HepG2 (cell line): Measurements from ENCODE around the gene TMEM156. TPM values are rescaled to one million over a fixed set of nuclear protein-coding genes. Genes with fewer than 3 reads are reported as not detected.

ENCODE experiments used
- ATAC-seq: fragments of 200-7000 bp; cut with Tn5 transposase; 3 replicates; pipeline ENCODE4 v1.9.1; 2020; ENCODE audit warnings: mild to moderate bottlenecking, moderate library complexity
- BruUV-seq: library from RNA; stranded (reverse); fragments of 400-500 nt; replicated peaks from 2 replicates; lab custom pipeline; 2021; lab: Mats Ljungman, UMichigan
- CTCF ChIA-PET: fragments of 300-600 bp; formaldehyde crosslinking; extraction: SDS; loops from one replicate; lab custom pipeline; 2021; ENCODE audit warnings: low total read pairs, inconsistent platforms, low intra/inter-chr PET ratio; lab: Yijun Ruan, JAX
- POLR2A ChIA-PET: fragments of 350-600 bp; sonication (Branson Sonifier 250); formaldehyde crosslinking; loops from one replicate; lab custom pipeline; 2020; ENCODE audit warnings: antibody characterized with exemption, inconsistent platforms; lab: Yijun Ruan, JAX
- DNase-seq: peaks from one replicate; pipeline ENCODE4 v3.0.0-alpha.2; 2015; ENCODE audit warnings: low spot score
- FAIRE-seq: peaks from 3 replicates; lab custom pipeline; 2011; peaks lifted over from hg19 to GRCh38; lab: Jason Lieb, UNC
- H2AFZ ChIP-seq: one replicate; pipeline ENCODE4 v1.6.1; 2011; ENCODE audit warnings: low read length, inconsistent platforms
- H3K27ac ChIP-seq: fragments of 300-600 bp; 3 replicates; pipeline ENCODE4 v1.8.0; 2011; ENCODE audit warnings: mixed run types, mild to moderate bottlenecking, mixed read lengths, low read length, inconsistent platforms; ENCODE audit not compliant: insufficient read depth; ENCODE audit errors: extremely low read length
- H3K27me3 ChIP-seq, 2 experiments: fragments of 200-600 bp in 1 of 2; 2 replicates in 1 of 2; 3 replicates in 1 of 2; pipeline versions ENCODE4 v1.6.0 to v1.8.0; 2011; ENCODE audit warnings: low read length in 2 of 2, mild to moderate bottlenecking in 2 of 2, moderate library complexity in 2 of 2, inconsistent platforms in 1 of 2; ENCODE audit not compliant: insufficient read depth in 2 of 2, control insufficient read depth in 1 of 2
- H3K36me3 ChIP-seq, 2 experiments: fragments of 200-600 bp in 1 of 2; replicated peaks in 1 of 2; 2 replicates in 1 of 2; 3 replicates in 1 of 2; pipeline versions ENCODE4 v1.5.1 to v1.8.0; 2011; ENCODE audit warnings: low read length in 2 of 2, inconsistent platforms in 1 of 2; ENCODE audit not compliant: insufficient read depth in 2 of 2, control insufficient read depth in 1 of 2
- H3K4me1 ChIP-seq: 2 replicates; pipeline ENCODE4 v1.5.1; 2012; ENCODE audit warnings: low read length, inconsistent platforms; ENCODE audit not compliant: insufficient read depth
- H3K4me2 ChIP-seq: 2 replicates; pipeline ENCODE4 v1.6.0; 2011; ENCODE audit warnings: low read depth, low read length, inconsistent platforms
- H3K4me3 ChIP-seq, 3 experiments: fragments of 200-600 bp in 1 of 3; sonication (generic), shearing (Covaris generic) in 1 of 3; replicated peaks in 1 of 3; 2 replicates each; pipeline ENCODE4 v1.5.1; 2011 to 2016; ENCODE audit warnings: low read length in 3 of 3, inconsistent platforms in 2 of 3, low read depth in 2 of 3, mild to moderate bottlenecking in 2 of 3, control low read depth in 1 of 3, mixed read lengths in 1 of 3; ENCODE audit not compliant: insufficient read depth in 1 of 3
- H3K79me2 ChIP-seq: one replicate; pipeline ENCODE4 v1.6.1; 2011; ENCODE audit warnings: low read length, inconsistent platforms; ENCODE audit not compliant: insufficient read depth
- H3K9ac ChIP-seq: 2 replicates; pipeline ENCODE4 v1.6.0; 2011; ENCODE audit warnings: mild to moderate bottlenecking, low read depth, low read length, inconsistent platforms; ENCODE audit not compliant: insufficient read depth
- H3K9me3 ChIP-seq: 2 replicates; pipeline ENCODE4 v1.5.1; 2012; ENCODE audit warnings: mild to moderate bottlenecking, low read length
- H4K20me1 ChIP-seq: 2 replicates; pipeline ENCODE4 v1.6.0; 2011; ENCODE audit warnings: inconsistent platforms, mild to moderate bottlenecking, low read length, moderate library complexity; ENCODE audit not compliant: insufficient read depth
- CHD2 ChIP-seq: IDR thresholded peaks from 2 replicates; pipeline ENCODE4 v1.6.1; 2011; ENCODE audit warnings: low read depth, low read length, improper control_type of control experiment
- MAZ ChIP-seq, 2 experiments: sonication (generic) in 1 of 2; formaldehyde crosslinking in 1 of 2; IDR thresholded peaks; 2 replicates each; pipeline versions ENCODE4 v1.5.0 to v1.6.1; 2012 to 2020; ENCODE audit warnings: low read depth in 2 of 2, mild to moderate bottlenecking in 2 of 2, borderline replicate concordance in 1 of 2, improper control_type of control experiment in 1 of 2, low read length in 1 of 2, missing genetic modification reagents in 1 of 2, moderate library complexity in 1 of 2
- MLLT10 ChIP-seq: sonication (generic); formaldehyde crosslinking; IDR thresholded peaks from 2 replicates; pipeline ENCODE4 v1.4.0; 2020; ENCODE audit warnings: missing genetic modification reagents
- POLR2G ChIP-seq: fragments of 200-400 bp; formaldehyde crosslinking; IDR thresholded peaks from 2 replicates; pipeline ENCODE4 v1.6.1; 2018; ENCODE audit warnings: mild to moderate bottlenecking, low read depth, low read length, moderate library complexity
- ZNF510 ChIP-seq: sonication (generic); formaldehyde crosslinking; IDR thresholded peaks from 2 replicates; pipeline ENCODE4 v1.4.0; 2020; ENCODE audit warnings: low read depth, mild to moderate bottlenecking, missing genetic modification reagents
- WGBS: methylation state at CpG from one replicate; pipeline ENCODE4 v1.1.6; 2017; ENCODE audit warnings: low lambda C conversion rate; 5-methylcytosine and 5-hydroxymethylcytosine counted together
- in situ Hi-C: cut with HindIII; loops from 2 replicates; pipeline ENCODE4 v1.10.0; 2017; ENCODE audit warnings: low pct_unique_long_range_greater_than_20kb; ENCODE audit not compliant: extremely low pct_ligation_motif_present
- intact Hi-C: fragments of 100-400 bp; cut with micrococcal nuclease; formaldehyde crosslinking; loops from one replicate; pipeline ENCODE4 v1.10.0; 2022; ENCODE audit not compliant: unreplicated experiment
- polyA plus RNA-seq, 8 experiments: library from polyadenylated mRNA; depleted of rRNA in 3 of 8; stranded (reverse) in 7 of 8; unstranded in 1 of 8; fragments of >200 nt; fragmentation: Illumina TruSeq in 4 of 8; extraction: Trizol in 4 of 8; gene quantifications; 2 replicates each; pipeline versions ENCODE4 v1.2.1 to v1.2.3, GENCODE V29; 2011 to 2016; ENCODE audit warnings: low read depth in 4 of 8, missing spikeins in 1 of 8, mixed read lengths in 1 of 8; ENCODE audit not compliant: insufficient read depth in 1 of 8
- total RNA-seq, 5 experiments: library from RNA; depleted of rRNA; stranded (reverse); fragments of >200 nt; fragmentation: Illumina TruSeq; extraction: Trizol; gene quantifications; 2 replicates each; pipeline ENCODE4 v1.2.3, GENCODE V29; 2016; ENCODE audit warnings: low read depth in 1 of 5
- TF ChIP-seq, protein P1 (sequence below): IDR thresholded peaks from 2 replicates; pipeline ENCODE4 v1.6.1; 2016; ENCODE audit warnings: missing genetic modification reagents, missing compliant biosample characterization
- TF ChIP-seq, protein P2 (sequence below): sonication (generic); formaldehyde crosslinking; IDR thresholded peaks from 2 replicates; pipeline ENCODE4 v1.4.0; 2020; ENCODE audit warnings: mild to moderate bottlenecking, low read depth, missing genetic modification reagents
- TF ChIP-seq, protein P3 (sequence below): sonication (generic); formaldehyde crosslinking; IDR thresholded peaks from one replicate; pipeline ENCODE4 v1.5.1; 2020; ENCODE audit warnings: mild to moderate bottlenecking, missing genetic modification reagents; ENCODE audit errors: not compliant biosample characterization
- TF ChIP-seq, protein P4 (sequence below): sonication (generic); formaldehyde crosslinking; IDR thresholded peaks from 2 replicates; pipeline ENCODE4 v1.5.1; 2020; ENCODE audit warnings: mild to moderate bottlenecking, missing genetic modification reagents, borderline replicate concordance

TMEM156 gene
- total and polyA plus RNA-seq, 2 of the 13 experiments (the other 11 are each of a cell fraction or from before 2014, with no cell fraction given): 1.6 TPM; not detected in 1

DNA sequence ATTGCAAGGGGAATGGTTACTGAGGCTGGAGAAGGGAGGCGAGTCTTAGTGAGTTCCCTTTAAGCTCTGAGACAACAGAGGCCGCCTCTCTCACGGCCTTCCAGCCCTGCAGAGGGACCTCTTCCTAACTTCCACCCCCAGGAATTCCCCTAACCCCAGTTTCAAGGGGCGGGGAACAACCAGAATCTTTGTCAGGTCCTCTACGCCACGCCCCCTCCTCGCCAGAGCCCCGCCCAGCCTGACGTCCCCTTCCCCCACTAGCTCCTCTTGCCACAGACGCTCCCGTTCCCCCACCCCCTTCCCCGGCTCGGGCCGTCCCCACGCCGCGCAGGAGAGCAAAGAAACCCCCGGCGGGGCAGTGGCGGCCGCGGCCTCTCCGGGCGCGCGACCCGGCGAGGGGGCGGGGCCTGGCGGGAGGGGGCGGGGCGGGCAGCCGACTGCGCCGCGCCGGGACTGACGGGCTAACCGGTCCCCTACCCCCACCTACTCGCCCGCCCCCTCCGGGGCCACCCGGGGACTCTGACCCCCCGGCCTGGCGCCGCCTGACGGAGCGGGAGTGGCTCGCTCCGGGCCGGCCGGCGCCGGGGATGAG lies 12.3 kb upstream of the TMEM156 start (continued):
- TF ChIP-seq MAZ (IDR thresholded peaks at IDR 0.05; ENCODE audit: borderline replicate concordance, low read depth, low read length) (peak; percentile 89; the same call in 1 of the 2 replicates), MAZ (CRISPR knock-in tag; IDR thresholded peaks at IDR 0.05; ENCODE audit: low read depth) (peak; percentile 84; the same call in 1 of the 2 replicates), MLLT10 (CRISPR knock-in tag) (no peak), ZNF510 (no peak)
- TF ChIP-seq, protein P1, sequence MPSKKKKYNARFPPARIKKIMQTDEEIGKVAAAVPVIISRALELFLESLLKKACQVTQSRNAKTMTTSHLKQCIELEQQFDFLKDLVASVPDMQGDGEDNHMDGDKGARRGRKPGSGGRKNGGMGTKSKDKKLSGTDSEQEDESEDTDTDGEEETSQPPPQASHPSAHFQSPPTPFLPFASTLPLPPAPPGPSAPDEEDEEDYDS (CRISPR knock-in tag): peak; percentile 61; the same call in 1 of the 2 replicates
- TF ChIP-seq, all 625 proteins: peak for 71

DNA sequence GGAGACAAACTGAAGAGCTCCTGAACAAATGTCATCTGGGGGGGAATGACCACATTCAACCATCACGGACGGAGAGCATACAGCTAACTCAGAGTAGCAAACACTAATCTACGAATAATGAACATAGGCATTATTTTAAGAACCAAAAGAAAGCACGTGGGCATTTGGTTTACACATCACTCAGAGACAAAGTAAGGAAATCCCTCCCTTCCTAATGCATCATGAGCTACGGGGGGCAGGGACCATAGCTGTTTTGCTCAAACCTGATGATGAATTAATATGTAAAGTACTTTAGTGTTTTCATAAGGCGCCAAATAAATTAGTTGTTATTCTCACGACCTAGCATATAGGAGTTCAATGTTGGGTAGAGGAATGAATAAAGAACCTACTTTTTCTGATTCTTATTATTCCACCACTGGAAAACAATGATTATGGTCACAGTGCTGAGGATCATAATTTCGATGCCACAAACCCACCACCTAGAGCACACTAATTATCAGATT lies 11.7 kb upstream of the TMEM156 start:
- peaks cover 57% of the 10 kb centered on the region for H3K4me1 ChIP-seq
- H3K27ac ChIP-seq: peak overlapping the region; percentile 82
- in situ Hi-C loops (no loop called here), intact Hi-C loops (loop anchor here (10.0 kb wide), 2 partner anchors 139 to 379 kb away; partner anchors contain the start of gene KLF3)
- H4K20me1 ChIP-seq: peaks cover 11% of the 10 kb centered on the region; the same call in 1 of the 2 replicates
- 1% methylated on average over 8 of the region's 8 CpGs for WGBS
- H3K36me3 ChIP-seq: no peaks in the 10 kb centered on the region
- no peak overlapping the region for H2AFZ ChIP-seq
- ChIA-PET POLR2A (interaction anchor here (0.5 to 5.9 kb wide), 18 partner anchors 8 to 910 kb away, joined by 3 to 27 read pairs (median 4); partner anchors contain the start of gene RFC1), CTCF (no interaction called here)
- no peaks in the 10 kb centered on the region; a peak in 1 of 5 replicates for H3K27me3 ChIP-seq
- H3K79me2 ChIP-seq: peaks cover 31% of the 10 kb centered on the region
- no peaks in the 10 kb centered on the region for H3K9me3 ChIP-seq
- TSS peak; percentile 95 for BruUV-seq
- H3K4me2 ChIP-seq: peak overlapping the region; percentile 73
- peak overlapping the region; percentile 84 for H3K9ac ChIP-seq
- H3K4me3 ChIP-seq: peak overlapping the region; percentile 60 to 79 (median 72)
- FAIRE-seq (no peak), DNase-seq (peak; percentile 24), ATAC-seq (peak; percentile 1; the same call in 1 of the 3 replicates)
- TF ChIP-seq, protein P2, sequence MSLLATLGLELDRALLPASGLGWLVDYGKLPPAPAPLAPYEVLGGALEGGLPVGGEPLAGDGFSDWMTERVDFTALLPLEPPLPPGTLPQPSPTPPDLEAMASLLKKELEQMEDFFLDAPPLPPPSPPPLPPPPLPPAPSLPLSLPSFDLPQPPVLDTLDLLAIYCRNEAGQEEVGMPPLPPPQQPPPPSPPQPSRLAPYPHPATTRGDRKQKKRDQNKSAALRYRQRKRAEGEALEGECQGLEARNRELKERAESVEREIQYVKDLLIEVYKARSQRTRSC (CRISPR knock-in tag): no peak
- no peak for TF ChIP-seq CHD2
- TF ChIP-seq, protein P3, sequence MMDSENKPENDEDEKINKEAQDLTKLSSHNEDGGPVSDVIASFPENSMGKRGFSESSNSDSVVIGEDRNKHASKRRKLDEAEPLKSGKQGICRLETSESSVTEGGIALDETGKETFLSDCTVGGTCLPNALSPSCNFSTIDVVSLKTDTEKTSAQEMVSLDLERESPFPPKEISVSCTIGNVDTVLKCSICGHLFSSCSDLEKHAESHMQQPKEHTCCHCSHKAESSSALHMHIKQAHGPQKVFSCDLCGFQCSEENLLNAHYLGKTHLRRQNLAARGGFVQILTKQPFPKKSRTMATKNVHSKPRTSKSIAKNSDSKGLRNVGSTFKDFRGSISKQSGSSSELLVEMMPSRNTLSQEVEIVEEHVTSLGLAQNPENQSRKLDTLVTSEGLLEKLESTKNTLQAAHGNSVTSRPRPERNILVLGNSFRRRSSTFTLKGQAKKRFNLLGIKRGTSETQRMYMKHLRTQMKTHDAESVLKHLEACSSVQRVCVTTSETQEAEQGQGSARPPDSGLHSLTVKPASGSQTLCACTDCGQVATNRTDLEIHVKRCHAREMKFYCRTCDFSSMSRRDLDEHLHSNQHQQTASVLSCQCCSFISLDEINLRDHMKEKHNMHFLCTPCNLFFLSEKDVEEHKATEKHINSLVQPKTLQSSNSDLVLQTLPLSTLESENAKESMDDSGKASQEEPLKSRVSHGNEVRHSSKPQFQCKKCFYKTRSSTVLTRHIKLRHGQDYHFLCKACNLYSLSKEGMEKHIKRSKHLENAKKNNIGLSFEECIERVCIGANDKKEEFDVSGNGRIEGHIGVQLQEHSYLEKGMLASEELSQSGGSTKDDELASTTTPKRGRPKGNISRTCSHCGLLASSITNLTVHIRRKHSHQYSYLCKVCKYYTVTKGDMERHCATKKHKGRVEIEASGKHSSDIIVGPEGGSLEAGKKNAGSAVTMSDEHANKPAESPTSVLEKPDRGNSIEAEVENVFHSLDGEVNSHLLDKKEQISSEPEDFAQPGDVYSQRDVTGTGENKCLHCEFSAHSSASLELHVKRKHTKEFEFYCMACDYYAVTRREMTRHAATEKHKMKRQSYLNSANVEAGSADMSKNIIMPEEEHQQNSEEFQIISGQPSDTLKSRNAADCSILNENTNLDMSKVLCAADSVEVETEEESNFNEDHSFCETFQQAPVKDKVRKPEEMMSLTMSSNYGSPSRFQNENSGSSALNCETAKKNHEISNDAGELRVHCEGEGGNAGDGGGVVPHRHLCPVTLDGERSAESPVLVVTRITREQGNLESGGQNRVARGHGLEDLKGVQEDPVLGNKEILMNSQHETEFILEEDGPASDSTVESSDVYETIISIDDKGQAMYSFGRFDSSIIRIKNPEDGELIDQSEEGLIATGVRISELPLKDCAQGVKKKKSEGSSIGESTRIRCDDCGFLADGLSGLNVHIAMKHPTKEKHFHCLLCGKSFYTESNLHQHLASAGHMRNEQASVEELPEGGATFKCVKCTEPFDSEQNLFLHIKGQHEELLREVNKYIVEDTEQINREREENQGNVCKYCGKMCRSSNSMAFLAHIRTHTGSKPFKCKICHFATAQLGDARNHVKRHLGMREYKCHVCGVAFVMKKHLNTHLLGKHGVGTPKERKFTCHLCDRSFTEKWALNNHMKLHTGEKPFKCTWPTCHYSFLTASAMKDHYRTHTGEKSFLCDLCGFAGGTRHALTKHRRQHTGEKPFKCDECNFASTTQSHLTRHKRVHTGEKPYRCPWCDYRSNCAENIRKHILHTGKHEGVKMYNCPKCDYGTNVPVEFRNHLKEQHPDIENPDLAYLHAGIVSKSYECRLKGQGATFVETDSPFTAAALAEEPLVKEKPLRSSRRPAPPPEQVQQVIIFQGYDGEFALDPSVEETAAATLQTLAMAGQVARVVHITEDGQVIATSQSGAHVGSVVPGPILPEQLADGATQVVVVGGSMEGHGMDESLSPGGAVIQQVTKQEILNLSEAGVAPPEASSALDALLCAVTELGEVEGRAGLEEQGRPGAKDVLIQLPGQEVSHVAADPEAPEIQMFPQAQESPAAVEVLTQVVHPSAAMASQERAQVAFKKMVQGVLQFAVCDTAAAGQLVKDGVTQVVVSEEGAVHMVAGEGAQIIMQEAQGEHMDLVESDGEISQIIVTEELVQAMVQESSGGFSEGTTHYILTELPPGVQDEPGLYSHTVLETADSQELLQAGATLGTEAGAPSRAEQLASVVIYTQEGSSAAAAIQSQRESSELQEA (CRISPR knock-in tag): no peak
- TF ChIP-seq, protein P4, sequence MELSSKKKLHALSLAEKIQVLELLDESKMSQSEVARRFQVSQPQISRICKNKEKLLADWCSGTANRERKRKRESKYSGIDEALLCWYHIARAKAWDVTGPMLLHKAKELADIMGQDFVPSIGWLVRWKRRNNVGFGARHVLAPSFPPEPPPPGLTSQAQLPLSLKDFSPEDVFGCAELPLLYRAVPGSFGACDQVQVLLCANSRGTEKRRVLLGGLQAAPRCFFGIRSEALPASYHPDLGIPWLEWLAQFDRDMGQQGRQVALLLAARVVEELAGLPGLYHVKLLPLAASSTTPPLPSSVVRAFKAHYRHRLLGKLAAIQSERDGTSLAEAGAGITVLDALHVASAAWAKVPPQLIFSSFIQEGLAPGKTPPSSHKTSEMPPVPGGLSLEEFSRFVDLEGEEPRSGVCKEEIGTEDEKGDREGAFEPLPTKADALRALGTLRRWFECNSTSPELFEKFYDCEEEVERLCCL (CRISPR knock-in tag): no peak
- TF ChIP-seq POLR2G: no peak
